Panc1 (cell line): ENCODE results near the gene PPEF1. TPM values are rescaled to one million over a fixed set of nuclear protein-coding genes. Genes with fewer than 3 reads are reported as not detected.

ENCODE experiments used
- ATAC-seq: fragments of 200-7000 bp; cut with Tn5 transposase; 2 replicates; pipeline ENCODE4 v1.9.1; 2020; ENCODE audit warnings: mild to moderate bottlenecking, moderate library complexity
- BruUV-seq: library from RNA; stranded (reverse); fragments of 400-500 nt; replicated peaks from 2 replicates; lab custom pipeline; 2021; lab: Mats Ljungman, UMichigan
- CTCF ChIA-PET: fragments of 300-600 bp; sonication (Branson Sonifier 250); formaldehyde crosslinking; loops from one replicate; lab custom pipeline; 2022; ENCODE audit warnings: antibody characterized with exemption; lab: Charles Lee
- POLR2A ChIA-PET: fragments of 300-600 bp; sonication (Branson Sonifier 250); formaldehyde crosslinking; loops from one replicate; lab custom pipeline; 2022; ENCODE audit warnings: antibody characterized with exemption; lab: Charles Lee
- DNase-seq: peaks from one replicate; pipeline ENCODE4 v3.0.0-alpha.2; 2010; ENCODE audit warnings: low read depth, low spot score
- H3K27ac ChIP-seq: 2 replicates; pipeline ENCODE4 v1.5.1; 2011; ENCODE audit warnings: mild to moderate bottlenecking, low read length, inconsistent platforms
- H3K27me3 ChIP-seq: fragments of 200-500 bp; sonication (Bioruptor generic); 2 replicates; pipeline ENCODE4 v1.6.0; 2014; ENCODE audit warnings: low read length, inconsistent platforms; ENCODE audit not compliant: control insufficient read depth, insufficient read depth
- H3K36me3 ChIP-seq: fragments of 200-500 bp; sonication (Bioruptor generic); 2 replicates; pipeline ENCODE4 v1.5.1; 2014; ENCODE audit warnings: inconsistent platforms, mild to moderate bottlenecking, low read length, moderate library complexity; ENCODE audit not compliant: control insufficient read depth, insufficient read depth
- H3K4me1 ChIP-seq: 2 replicates; pipeline ENCODE4 v1.5.1; 2011; ENCODE audit warnings: inconsistent platforms, mild to moderate bottlenecking, low read length, moderate library complexity; ENCODE audit not compliant: control insufficient read depth, insufficient read depth
- H3K4me3 ChIP-seq, 2 experiments: 2 replicates each; pipeline ENCODE4 v1.5.1; 2011 to 2012; ENCODE audit warnings: low read depth in 2 of 2, low read length in 2 of 2, mild to moderate bottlenecking in 2 of 2, inconsistent platforms in 1 of 2, moderate library complexity in 1 of 2
- H3K9me3 ChIP-seq: fragments of 200-500 bp; sonication (Bioruptor generic); 2 replicates; pipeline ENCODE4 v1.5.1; 2014; ENCODE audit warnings: low read depth, mild to moderate bottlenecking, inconsistent platforms, low read length, moderate library complexity; ENCODE audit not compliant: control insufficient read depth, insufficient read depth
- POLR2AphosphoS5 ChIP-seq: IDR thresholded peaks from 2 replicates; pipeline ENCODE4 v1.6.1; 2012; ENCODE audit warnings: mild to moderate bottlenecking, low read depth, low read length, moderate library complexity
- SIN3A ChIP-seq: IDR thresholded peaks from 2 replicates; pipeline ENCODE4 v1.6.1; 2012; ENCODE audit warnings: low read depth, mild to moderate bottlenecking, low read length, moderate library complexity, borderline replicate concordance; ENCODE audit not compliant: insufficient read depth
- TCF7L2 ChIP-seq: IDR thresholded peaks from 2 replicates; pipeline ENCODE4 v1.6.1; 2011; ENCODE audit warnings: mild to moderate bottlenecking, low read depth, low read length, inconsistent platforms
- in situ Hi-C: cut with HindIII; loops from 2 replicates; pipeline ENCODE4 v1.10.0; 2016; ENCODE audit warnings: low sequenced_read_pairs, low pct_unique_long_range_greater_than_20kb
- intact Hi-C: fragments of 100-400 bp; cut with micrococcal nuclease; formaldehyde crosslinking; loops from one replicate; pipeline ENCODE4 v1.10.0; 2022; ENCODE audit not compliant: unreplicated experiment
- total RNA-seq: library from RNA; stranded (reverse); gene quantifications from one replicate; pipeline ENCODE4 v1.2.1, GENCODE V29; 2021; ENCODE audit not compliant: unreplicated experiment
- TF ChIP-seq, protein P1 (sequence below): fragments of 450-650 bp; IDR thresholded peaks from 2 replicates; pipeline ENCODE4 v1.5.1; 2017; ENCODE audit warnings: mild to moderate bottlenecking
- TF ChIP-seq, protein P2 (sequence below), 2 experiments: IDR thresholded peaks; 2 replicates each; pipeline ENCODE4 v1.6.1; 2011 to 2012; ENCODE audit warnings: low read depth in 2 of 2, control low read depth in 1 of 2, low read length in 1 of 2, mild to moderate bottlenecking in 1 of 2, moderate library complexity in 1 of 2; ENCODE audit not compliant: insufficient read depth in 1 of 2

Gene PPEF1
- total RNA-seq, 1 experiment from 2014 or later: not detected

DNA sequence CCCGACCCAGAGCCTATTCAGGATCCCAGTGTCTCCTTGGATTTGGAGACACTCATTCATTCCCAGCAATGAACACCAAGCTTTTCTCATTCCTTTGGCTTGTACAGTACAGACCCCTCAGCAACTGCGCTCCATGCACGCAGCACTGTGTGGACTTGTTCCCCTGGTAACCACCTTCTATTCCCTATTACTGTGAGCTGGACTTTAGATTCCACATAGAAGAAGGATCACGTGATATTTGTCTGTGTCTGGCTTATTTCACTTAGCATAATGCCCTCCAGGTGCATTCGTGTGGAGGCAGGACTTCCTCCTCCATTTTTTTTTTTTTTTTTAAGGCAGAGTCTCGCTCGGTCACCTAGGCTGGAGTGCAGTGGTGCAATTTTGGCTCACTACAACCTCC is 170.0 kb downstream of the PPEF1 start:
- Histone ChIP-seq H3K4me1 (no peaks in the 10 kb centered on the region), H3K27ac (no peak overlapping the region), H3K4me3 (no peak overlapping the region), H3K36me3 (no peaks in the 10 kb centered on the region), H3K27me3 (no peaks in the 10 kb centered on the region), H3K9me3 (no peaks in the 10 kb centered on the region)
- in situ Hi-C loops: no loop called here
- no peak for DNase-seq
- ChIA-PET CTCF (no interaction called here), POLR2A (no interaction called here)
- TF ChIP-seq, protein P1, sequence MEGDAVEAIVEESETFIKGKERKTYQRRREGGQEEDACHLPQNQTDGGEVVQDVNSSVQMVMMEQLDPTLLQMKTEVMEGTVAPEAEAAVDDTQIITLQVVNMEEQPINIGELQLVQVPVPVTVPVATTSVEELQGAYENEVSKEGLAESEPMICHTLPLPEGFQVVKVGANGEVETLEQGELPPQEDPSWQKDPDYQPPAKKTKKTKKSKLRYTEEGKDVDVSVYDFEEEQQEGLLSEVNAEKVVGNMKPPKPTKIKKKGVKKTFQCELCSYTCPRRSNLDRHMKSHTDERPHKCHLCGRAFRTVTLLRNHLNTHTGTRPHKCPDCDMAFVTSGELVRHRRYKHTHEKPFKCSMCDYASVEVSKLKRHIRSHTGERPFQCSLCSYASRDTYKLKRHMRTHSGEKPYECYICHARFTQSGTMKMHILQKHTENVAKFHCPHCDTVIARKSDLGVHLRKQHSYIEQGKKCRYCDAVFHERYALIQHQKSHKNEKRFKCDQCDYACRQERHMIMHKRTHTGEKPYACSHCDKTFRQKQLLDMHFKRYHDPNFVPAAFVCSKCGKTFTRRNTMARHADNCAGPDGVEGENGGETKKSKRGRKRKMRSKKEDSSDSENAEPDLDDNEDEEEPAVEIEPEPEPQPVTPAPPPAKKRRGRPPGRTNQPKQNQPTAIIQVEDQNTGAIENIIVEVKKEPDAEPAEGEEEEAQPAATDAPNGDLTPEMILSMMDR: no peak
- TF ChIP-seq POLR2AphosphoS5 (no peak), TCF7L2 (no peak), SIN3A (no peak)
- TF ChIP-seq, protein P2, sequence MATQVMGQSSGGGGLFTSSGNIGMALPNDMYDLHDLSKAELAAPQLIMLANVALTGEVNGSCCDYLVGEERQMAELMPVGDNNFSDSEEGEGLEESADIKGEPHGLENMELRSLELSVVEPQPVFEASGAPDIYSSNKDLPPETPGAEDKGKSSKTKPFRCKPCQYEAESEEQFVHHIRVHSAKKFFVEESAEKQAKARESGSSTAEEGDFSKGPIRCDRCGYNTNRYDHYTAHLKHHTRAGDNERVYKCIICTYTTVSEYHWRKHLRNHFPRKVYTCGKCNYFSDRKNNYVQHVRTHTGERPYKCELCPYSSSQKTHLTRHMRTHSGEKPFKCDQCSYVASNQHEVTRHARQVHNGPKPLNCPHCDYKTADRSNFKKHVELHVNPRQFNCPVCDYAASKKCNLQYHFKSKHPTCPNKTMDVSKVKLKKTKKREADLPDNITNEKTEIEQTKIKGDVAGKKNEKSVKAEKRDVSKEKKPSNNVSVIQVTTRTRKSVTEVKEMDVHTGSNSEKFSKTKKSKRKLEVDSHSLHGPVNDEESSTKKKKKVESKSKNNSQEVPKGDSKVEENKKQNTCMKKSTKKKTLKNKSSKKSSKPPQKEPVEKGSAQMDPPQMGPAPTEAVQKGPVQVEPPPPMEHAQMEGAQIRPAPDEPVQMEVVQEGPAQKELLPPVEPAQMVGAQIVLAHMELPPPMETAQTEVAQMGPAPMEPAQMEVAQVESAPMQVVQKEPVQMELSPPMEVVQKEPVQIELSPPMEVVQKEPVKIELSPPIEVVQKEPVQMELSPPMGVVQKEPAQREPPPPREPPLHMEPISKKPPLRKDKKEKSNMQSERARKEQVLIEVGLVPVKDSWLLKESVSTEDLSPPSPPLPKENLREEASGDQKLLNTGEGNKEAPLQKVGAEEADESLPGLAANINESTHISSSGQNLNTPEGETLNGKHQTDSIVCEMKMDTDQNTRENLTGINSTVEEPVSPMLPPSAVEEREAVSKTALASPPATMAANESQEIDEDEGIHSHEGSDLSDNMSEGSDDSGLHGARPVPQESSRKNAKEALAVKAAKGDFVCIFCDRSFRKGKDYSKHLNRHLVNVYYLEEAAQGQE (IDR thresholded peaks at IDR 0.05; ENCODE audit: insufficient read depth in 1 of 2, low read depth in 2 of 2, low read length in 1 of 2): no peak
- intact Hi-C loops: no loop called here
- BruUV-seq: no TSS peak
- no peak for ATAC-seq

Other genes starting within 250 kb of the PPEF1 start
- gene RS1, start 35.5 kb upstream of the PPEF1 start, total RNA-seq: not detected